ENCODE results near the gene EXOC4.

DNA sequence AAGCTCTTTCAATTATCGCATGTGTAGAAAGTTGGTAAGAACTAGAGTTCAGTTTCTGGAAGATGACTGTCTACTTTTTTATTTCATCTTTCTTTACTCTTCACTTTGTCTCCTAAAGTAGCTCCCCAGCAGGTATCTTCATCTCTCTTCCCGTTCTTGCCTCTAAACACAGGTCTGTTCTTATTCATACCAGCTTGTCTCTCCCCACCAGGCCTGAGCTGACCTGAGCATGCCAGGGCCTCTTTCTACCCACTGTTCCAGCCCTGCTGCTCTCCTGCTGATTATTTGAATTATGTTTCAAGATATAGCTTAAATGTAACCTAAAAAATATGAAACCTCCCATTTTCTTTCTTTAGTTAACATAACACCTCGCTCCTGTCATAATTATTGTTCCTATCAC lies 488.2 kb downstream of the EXOC4 start:
- TF ChIP-seq, protein P1, sequence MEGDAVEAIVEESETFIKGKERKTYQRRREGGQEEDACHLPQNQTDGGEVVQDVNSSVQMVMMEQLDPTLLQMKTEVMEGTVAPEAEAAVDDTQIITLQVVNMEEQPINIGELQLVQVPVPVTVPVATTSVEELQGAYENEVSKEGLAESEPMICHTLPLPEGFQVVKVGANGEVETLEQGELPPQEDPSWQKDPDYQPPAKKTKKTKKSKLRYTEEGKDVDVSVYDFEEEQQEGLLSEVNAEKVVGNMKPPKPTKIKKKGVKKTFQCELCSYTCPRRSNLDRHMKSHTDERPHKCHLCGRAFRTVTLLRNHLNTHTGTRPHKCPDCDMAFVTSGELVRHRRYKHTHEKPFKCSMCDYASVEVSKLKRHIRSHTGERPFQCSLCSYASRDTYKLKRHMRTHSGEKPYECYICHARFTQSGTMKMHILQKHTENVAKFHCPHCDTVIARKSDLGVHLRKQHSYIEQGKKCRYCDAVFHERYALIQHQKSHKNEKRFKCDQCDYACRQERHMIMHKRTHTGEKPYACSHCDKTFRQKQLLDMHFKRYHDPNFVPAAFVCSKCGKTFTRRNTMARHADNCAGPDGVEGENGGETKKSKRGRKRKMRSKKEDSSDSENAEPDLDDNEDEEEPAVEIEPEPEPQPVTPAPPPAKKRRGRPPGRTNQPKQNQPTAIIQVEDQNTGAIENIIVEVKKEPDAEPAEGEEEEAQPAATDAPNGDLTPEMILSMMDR (conservative IDR thresholded peaks at IDR 0.05; ENCODE audit: low read length) = no peak
- TF ChIP-seq EZH2phosphoT487 (IDR thresholded peaks at IDR 0.05; ENCODE audit: borderline replicate concordance) = no peak
